CD4-positive, alpha-beta T cell (primary cell): ENCODE results near the gene MROH8. TPM values are rescaled to one million over a fixed set of nuclear protein-coding genes. Genes with fewer than 3 reads are reported as not detected.

Experiments used
- ATAC-seq: fragments of 200-7000 bp; cut with Tn5 transposase; one replicate; pipeline ENCODE4 v1.10.0; 2022; ENCODE audit warnings: mild to moderate bottlenecking; ENCODE audit not compliant: poor library complexity
- CTCF ChIA-PET: fragments of 350-600 bp; sonication (Branson Sonifier 250); formaldehyde crosslinking; loops from one replicate; lab custom pipeline; 2021; ENCODE audit warnings: antibody characterized with exemption, inconsistent platforms; lab: Charles Lee
- POLR2A ChIA-PET: fragments of 350-600 bp; sonication (Branson Sonifier 250); formaldehyde crosslinking; loops from one replicate; lab custom pipeline; 2021; ENCODE audit warnings: antibody characterized with exemption, inconsistent platforms; lab: Charles Lee
- DNase-seq, 14 experiments: peaks; one replicate each; pipeline ENCODE4 v3.0.0-alpha.2; 2013 to 2020; ENCODE audit warnings: mixed read lengths in 2 of 14
- H3K27ac ChIP-seq, 2 donors: one replicate each; pipeline versions ENCODE4 v1.5.1 to v1.7.0; 2013; ENCODE audit warnings: low read length in 2 of 2, low read depth in 1 of 2, mild to moderate bottlenecking in 1 of 2
- H3K27me3 ChIP-seq, 2 experiments: 1 replicate in 1 of 2; 2 replicates in 1 of 2; pipeline versions ENCODE4 v1.6.1 to v1.7.0; 2013; ENCODE audit warnings: low read length in 2 of 2, control low read depth in 1 of 2, mild to moderate bottlenecking in 1 of 2, moderate library complexity in 1 of 2; ENCODE audit not compliant: insufficient read depth in 2 of 2, control insufficient read depth in 1 of 2
- H3K36me3 ChIP-seq: one replicate; pipeline ENCODE4 v1.6.1; 2013; ENCODE audit warnings: low read length, control low read depth; ENCODE audit not compliant: insufficient read depth
- H3K4me1 ChIP-seq: one replicate; pipeline ENCODE4 v1.6.1; 2013; ENCODE audit warnings: low read length, control low read depth; ENCODE audit not compliant: insufficient read depth
- H3K4me3 ChIP-seq: one replicate; pipeline ENCODE4 v1.5.1; 2013; ENCODE audit warnings: mild to moderate bottlenecking, low read length, moderate library complexity
- H3K9me3 ChIP-seq, 2 experiments: 1 replicate in 1 of 2; 2 replicates in 1 of 2; pipeline versions ENCODE4 v1.6.1 to v1.7.0; 2013; ENCODE audit warnings: low read length in 2 of 2, mild to moderate bottlenecking in 2 of 2, control low read depth in 1 of 2, moderate library complexity in 1 of 2; ENCODE audit not compliant: control insufficient read depth in 1 of 2, insufficient read depth in 1 of 2
- H3K27ac Mint-ChIP-seq: one replicate; pipeline ENCODE4 v1.8.0; 2020; ENCODE audit warnings: mixed read lengths
- H3K27me3 Mint-ChIP-seq: one replicate; pipeline ENCODE4 v1.8.0; 2021; ENCODE audit warnings: mixed read lengths
- H3K36me3 Mint-ChIP-seq: one replicate; pipeline ENCODE4 v1.8.0; 2021; ENCODE audit warnings: low read depth, mixed read lengths
- H3K4me1 Mint-ChIP-seq: one replicate; pipeline ENCODE4 v1.8.0; 2021; ENCODE audit warnings: low read depth, mixed read lengths
- H3K4me3 Mint-ChIP-seq: one replicate; pipeline ENCODE4 v1.8.0; 2020; ENCODE audit warnings: mild to moderate bottlenecking, mixed read lengths
- H3K9me3 Mint-ChIP-seq: one replicate; pipeline ENCODE4 v1.8.0; 2020; ENCODE audit warnings: mixed read lengths
- intact Hi-C, 2 experiments: fragments of 100-400 bp; cut with DNase I in 1 of 2; cut with micrococcal nuclease in 1 of 2; formaldehyde crosslinking; loops; one replicate each; pipeline versions ENCODE4 v1.15.1 to v1.9.0; 2023 to 2025; cut with DNase I, micrococcal nuclease
- total RNA-seq, 174 experiments: library from RNA in 2 of 174; stranded (reverse) in 2 of 174; gene quantifications; one replicate each; pipeline ENCODE4 v1.2.3 and lab custom pipeline; 2021 to 2026
- TF ChIP-seq, protein P1 (sequence below): fragments of 200-600 bp; IDR thresholded peaks from one replicate; pipeline ENCODE4 v1.8.0; 2022; ENCODE audit warnings: antibody characterized with exemption, mild to moderate bottlenecking

MROH8 gene
- total RNA-seq, 2 experiments from 2014 or later: 1.1 to 1.2 TPM

- intact Hi-C loops: no loop called here
- H3K36me3 Mint-ChIP-seq: no peaks in the 10 kb centered on the region
- no peaks in the 10 kb centered on the region for H3K36me3 ChIP-seq
- H3K27me3 ChIP-seq: no peaks in the 10 kb centered on the region
- ATAC-seq: no peak
- H3K27me3 Mint-ChIP-seq: no peaks in the 10 kb centered on the region
- H3K4me1 ChIP-seq: no peaks in the 10 kb centered on the region
- H3K4me3 Mint-ChIP-seq: no peak overlapping the region
- POLR2A ChIA-PET: no interaction called here
- H3K9me3 Mint-ChIP-seq: no peaks in the 10 kb centered on the region
- H3K27ac Mint-ChIP-seq: no peak overlapping the region
- no peaks in the 10 kb centered on the region for H3K9me3 ChIP-seq
- H3K4me1 Mint-ChIP-seq: no peaks in the 10 kb centered on the region
- no peak overlapping the region for H3K27ac ChIP-seq
- CTCF ChIA-PET: no interaction called here
- TF ChIP-seq, protein P1, sequence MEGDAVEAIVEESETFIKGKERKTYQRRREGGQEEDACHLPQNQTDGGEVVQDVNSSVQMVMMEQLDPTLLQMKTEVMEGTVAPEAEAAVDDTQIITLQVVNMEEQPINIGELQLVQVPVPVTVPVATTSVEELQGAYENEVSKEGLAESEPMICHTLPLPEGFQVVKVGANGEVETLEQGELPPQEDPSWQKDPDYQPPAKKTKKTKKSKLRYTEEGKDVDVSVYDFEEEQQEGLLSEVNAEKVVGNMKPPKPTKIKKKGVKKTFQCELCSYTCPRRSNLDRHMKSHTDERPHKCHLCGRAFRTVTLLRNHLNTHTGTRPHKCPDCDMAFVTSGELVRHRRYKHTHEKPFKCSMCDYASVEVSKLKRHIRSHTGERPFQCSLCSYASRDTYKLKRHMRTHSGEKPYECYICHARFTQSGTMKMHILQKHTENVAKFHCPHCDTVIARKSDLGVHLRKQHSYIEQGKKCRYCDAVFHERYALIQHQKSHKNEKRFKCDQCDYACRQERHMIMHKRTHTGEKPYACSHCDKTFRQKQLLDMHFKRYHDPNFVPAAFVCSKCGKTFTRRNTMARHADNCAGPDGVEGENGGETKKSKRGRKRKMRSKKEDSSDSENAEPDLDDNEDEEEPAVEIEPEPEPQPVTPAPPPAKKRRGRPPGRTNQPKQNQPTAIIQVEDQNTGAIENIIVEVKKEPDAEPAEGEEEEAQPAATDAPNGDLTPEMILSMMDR: no peak
- H3K4me3 ChIP-seq: no peak overlapping the region
- DNase-seq: no peak
Observed at GRCh38 chr20:37144856-37145404, 34.4 kb downstream of the MROH8 start.

DNA sequence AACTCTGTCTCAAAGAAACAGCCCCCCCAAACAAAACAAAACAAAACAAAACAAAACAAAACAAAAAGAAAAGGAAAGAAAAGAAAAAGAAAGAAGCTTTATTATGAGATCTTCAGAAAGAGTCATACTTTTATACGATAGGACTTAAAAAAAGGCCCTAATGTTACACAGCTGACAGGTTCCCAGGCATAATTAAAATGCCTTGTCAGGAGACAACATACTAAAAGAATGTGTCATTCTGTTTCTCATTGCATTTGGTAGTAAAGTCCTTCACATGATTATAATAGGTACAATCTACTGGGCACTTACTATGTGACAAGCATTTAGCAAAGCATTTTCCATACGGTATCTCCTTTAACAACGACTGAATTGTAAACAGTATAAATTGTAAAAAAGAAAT, 36.6 kb downstream of the MROH8 start:
- intact Hi-C loops: no loop called here
- DNase-seq (no peak), ATAC-seq (no peak)
- H3K27me3 ChIP-seq: no peaks in the 10 kb centered on the region
- Mint-ChIP-seq H3K9me3 (no peaks in the 10 kb centered on the region), H3K4me1 (no peaks in the 10 kb centered on the region), H3K27me3 (no peaks in the 10 kb centered on the region), H3K36me3 (no peaks in the 10 kb centered on the region), H3K27ac (no peak overlapping the region), H3K4me3 (no peak overlapping the region)
- no peaks in the 10 kb centered on the region for H3K36me3 ChIP-seq
- H3K4me1 ChIP-seq: no peaks in the 10 kb centered on the region
- ChIA-PET CTCF (no interaction called here), POLR2A (no interaction called here)
- no peaks in the 10 kb centered on the region for H3K9me3 ChIP-seq
- no peak overlapping the region for H3K4me3 ChIP-seq
- TF ChIP-seq, protein P1: no peak
- no peak overlapping the region for H3K27ac ChIP-seq

GRCh38 chr20:37137547-37137946, 41.8 kb downstream of the MROH8 start:
- intact Hi-C loops: no loop called here
- DNase-seq: no peak
- CTCF ChIA-PET: interaction anchor here (0.7 kb wide), 1 partner anchor 17 kb away, joined by 3 read pairs; no protein-coding TSS in a partner anchor
- Mint-ChIP-seq H3K27ac (no peak overlapping the region), H3K9me3 (no peaks in the 10 kb centered on the region), H3K27me3 (no peaks in the 10 kb centered on the region), H3K4me1 (no peaks in the 10 kb centered on the region), H3K4me3 (no peak overlapping the region), H3K36me3 (no peaks in the 10 kb centered on the region)
- TF ChIP-seq, protein P1: no peak
- no peak overlapping the region for H3K27ac ChIP-seq
- no peak for ATAC-seq
- no peaks in the 10 kb centered on the region for H3K9me3 ChIP-seq
- no peak overlapping the region for H3K4me3 ChIP-seq
- no peaks in the 10 kb centered on the region for H3K4me1 ChIP-seq
- POLR2A ChIA-PET: no interaction called here
- H3K36me3 ChIP-seq: no peaks in the 10 kb centered on the region
- no peaks in the 10 kb centered on the region for H3K27me3 ChIP-seq
